ENCODE data around the gene TWF2. TPM values are rescaled to one million over a fixed set of nuclear protein-coding genes. Genes with fewer than 3 reads are reported as not detected.

TWF2 gene
- polyA plus RNA-seq, 1 donor from 2014 or later: 61.7 TPM

- Histone ChIP-seq H4K20me1 (ENCODE audit: insufficient read depth) (no peaks in the 10 kb centered on the region), H2AFZ (ENCODE audit: low read depth, low read length) (no peak overlapping the region), H3K9me2 (ENCODE audit: insufficient read depth, low read length) (no peaks in the 10 kb centered on the region), H3F3A (ENCODE audit: insufficient read depth, low read length, poor library complexity, severe bottlenecking) (no peaks in the 10 kb centered on the region), H3K27ac (ENCODE audit: low read length) (no peak overlapping the region), H3K79me2 (replicated peaks; ENCODE audit: insufficient read depth, low read length) (peaks cover 13% of the 10 kb centered on the region), H3K4me3 (ENCODE audit: low read length) (peak overlapping the region; percentile 96), H3K9me3 (ENCODE audit: low read length) (no peaks in the 10 kb centered on the region), H3K36me3 (ENCODE audit: insufficient read depth, low read length) (no peaks in the 10 kb centered on the region), H3K27me3 (ENCODE audit: insufficient read depth, low read depth, low read length) (peaks cover 20% of the 10 kb centered on the region), H3K9ac (ENCODE audit: low read length) (no peak overlapping the region), H3K4me2 (ENCODE audit: low read length) (no peak overlapping the region)
- TF ChIP-seq MXI1 (conservative IDR thresholded peaks at IDR 0.05; ENCODE audit: poor library complexity, severe bottlenecking) (no peak), RAD21 (conservative IDR thresholded peaks at IDR 0.05) (no peak), REST (IDR thresholded peaks at IDR 0.05; ENCODE audit: borderline replicate concordance) (no peak), POLR2AphosphoS5 (IDR thresholded peaks at IDR 0.05) (no peak), EZH2 (IDR thresholded peaks at IDR 0.05; ENCODE audit: borderline replicate concordance, insufficient read depth, low read length, poor library complexity, severe bottlenecking) (no peak), TAF1 (IDR thresholded peaks at IDR 0.05; ENCODE audit: low read depth) (no peak), SMC3 (conservative IDR thresholded peaks at IDR 0.05; ENCODE audit: poor library complexity) (no peak), EP300 (conservative IDR thresholded peaks at IDR 0.05; ENCODE audit: poor library complexity, severe bottlenecking) (no peak)
- TF ChIP-seq, protein P1, sequence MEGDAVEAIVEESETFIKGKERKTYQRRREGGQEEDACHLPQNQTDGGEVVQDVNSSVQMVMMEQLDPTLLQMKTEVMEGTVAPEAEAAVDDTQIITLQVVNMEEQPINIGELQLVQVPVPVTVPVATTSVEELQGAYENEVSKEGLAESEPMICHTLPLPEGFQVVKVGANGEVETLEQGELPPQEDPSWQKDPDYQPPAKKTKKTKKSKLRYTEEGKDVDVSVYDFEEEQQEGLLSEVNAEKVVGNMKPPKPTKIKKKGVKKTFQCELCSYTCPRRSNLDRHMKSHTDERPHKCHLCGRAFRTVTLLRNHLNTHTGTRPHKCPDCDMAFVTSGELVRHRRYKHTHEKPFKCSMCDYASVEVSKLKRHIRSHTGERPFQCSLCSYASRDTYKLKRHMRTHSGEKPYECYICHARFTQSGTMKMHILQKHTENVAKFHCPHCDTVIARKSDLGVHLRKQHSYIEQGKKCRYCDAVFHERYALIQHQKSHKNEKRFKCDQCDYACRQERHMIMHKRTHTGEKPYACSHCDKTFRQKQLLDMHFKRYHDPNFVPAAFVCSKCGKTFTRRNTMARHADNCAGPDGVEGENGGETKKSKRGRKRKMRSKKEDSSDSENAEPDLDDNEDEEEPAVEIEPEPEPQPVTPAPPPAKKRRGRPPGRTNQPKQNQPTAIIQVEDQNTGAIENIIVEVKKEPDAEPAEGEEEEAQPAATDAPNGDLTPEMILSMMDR (IDR thresholded peaks at IDR 0.05; ENCODE audit: poor library complexity, severe bottlenecking): no peak
Measured at GRCh38 chr3:52240059-52240885, 1.3 kb upstream of the TWF2 start.

GRCh38 chr3:52238193-52238760 lies 681 bp downstream of the TWF2 start:
- H2AFZ ChIP-seq (ENCODE audit: low read depth, low read length): peak overlapping the region; percentile 24
- H3K27ac ChIP-seq (ENCODE audit: low read length): peak overlapping the region; percentile 70

More at GRCh38 chr3:52238193-52238760, 681 bp downstream of the TWF2 start:
- H3K27me3 ChIP-seq (ENCODE audit: insufficient read depth, low read depth, low read length): no peaks in the 10 kb centered on the region
- peak overlapping the region; percentile 96 for H3K4me2 ChIP-seq (ENCODE audit: low read length)
- no peaks in the 10 kb centered on the region for H3F3A ChIP-seq (ENCODE audit: insufficient read depth, low read length, poor library complexity, severe bottlenecking)
- TF ChIP-seq RAD21 (conservative IDR thresholded peaks at IDR 0.05) (no peak), POLR2AphosphoS5 (IDR thresholded peaks at IDR 0.05) (no peak), MXI1 (conservative IDR thresholded peaks at IDR 0.05; ENCODE audit: poor library complexity, severe bottlenecking) (peak; percentile 50)
- TF ChIP-seq, protein P1 (IDR thresholded peaks at IDR 0.05; ENCODE audit: poor library complexity, severe bottlenecking): no peak
- H3K9me2 ChIP-seq (ENCODE audit: insufficient read depth, low read length): no peaks in the 10 kb centered on the region
- H3K79me2 ChIP-seq (replicated peaks; ENCODE audit: insufficient read depth, low read length): peaks cover 13% of the 10 kb centered on the region
- no peaks in the 10 kb centered on the region for H3K36me3 ChIP-seq (ENCODE audit: insufficient read depth, low read length)
- H3K9me3 ChIP-seq (ENCODE audit: low read length): no peaks in the 10 kb centered on the region
- peak overlapping the region; percentile 96 for H3K4me3 ChIP-seq (ENCODE audit: low read length)
- H3K9ac ChIP-seq (ENCODE audit: low read length): peak overlapping the region; percentile 90
- no peaks in the 10 kb centered on the region for H4K20me1 ChIP-seq (ENCODE audit: insufficient read depth)

All from neural cell (in vitro differentiated cells).